Panc1 (cell line): ENCODE measurements around the gene RPRD1B.

ENCODE experiments used
- POLR2AphosphoS5 ChIP-seq: IDR thresholded peaks from 2 replicates; pipeline ENCODE4 v1.6.1; 2012; ENCODE audit warnings: mild to moderate bottlenecking, low read depth, low read length, moderate library complexity
- TF ChIP-seq, protein P1 (sequence below): fragments of 450-650 bp; IDR thresholded peaks from 2 replicates; pipeline ENCODE4 v1.5.1; 2017; ENCODE audit warnings: mild to moderate bottlenecking
- TF ChIP-seq, protein P2 (sequence below), 2 experiments: IDR thresholded peaks; 2 replicates each; pipeline ENCODE4 v1.6.1; 2011 to 2012; ENCODE audit warnings: low read depth in 2 of 2, control low read depth in 1 of 2, low read length in 1 of 2, mild to moderate bottlenecking in 1 of 2, moderate library complexity in 1 of 2; ENCODE audit not compliant: insufficient read depth in 1 of 2

- no peak for TF ChIP-seq POLR2AphosphoS5
- TF ChIP-seq, protein P1, sequence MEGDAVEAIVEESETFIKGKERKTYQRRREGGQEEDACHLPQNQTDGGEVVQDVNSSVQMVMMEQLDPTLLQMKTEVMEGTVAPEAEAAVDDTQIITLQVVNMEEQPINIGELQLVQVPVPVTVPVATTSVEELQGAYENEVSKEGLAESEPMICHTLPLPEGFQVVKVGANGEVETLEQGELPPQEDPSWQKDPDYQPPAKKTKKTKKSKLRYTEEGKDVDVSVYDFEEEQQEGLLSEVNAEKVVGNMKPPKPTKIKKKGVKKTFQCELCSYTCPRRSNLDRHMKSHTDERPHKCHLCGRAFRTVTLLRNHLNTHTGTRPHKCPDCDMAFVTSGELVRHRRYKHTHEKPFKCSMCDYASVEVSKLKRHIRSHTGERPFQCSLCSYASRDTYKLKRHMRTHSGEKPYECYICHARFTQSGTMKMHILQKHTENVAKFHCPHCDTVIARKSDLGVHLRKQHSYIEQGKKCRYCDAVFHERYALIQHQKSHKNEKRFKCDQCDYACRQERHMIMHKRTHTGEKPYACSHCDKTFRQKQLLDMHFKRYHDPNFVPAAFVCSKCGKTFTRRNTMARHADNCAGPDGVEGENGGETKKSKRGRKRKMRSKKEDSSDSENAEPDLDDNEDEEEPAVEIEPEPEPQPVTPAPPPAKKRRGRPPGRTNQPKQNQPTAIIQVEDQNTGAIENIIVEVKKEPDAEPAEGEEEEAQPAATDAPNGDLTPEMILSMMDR = no peak
- TF ChIP-seq, protein P2, sequence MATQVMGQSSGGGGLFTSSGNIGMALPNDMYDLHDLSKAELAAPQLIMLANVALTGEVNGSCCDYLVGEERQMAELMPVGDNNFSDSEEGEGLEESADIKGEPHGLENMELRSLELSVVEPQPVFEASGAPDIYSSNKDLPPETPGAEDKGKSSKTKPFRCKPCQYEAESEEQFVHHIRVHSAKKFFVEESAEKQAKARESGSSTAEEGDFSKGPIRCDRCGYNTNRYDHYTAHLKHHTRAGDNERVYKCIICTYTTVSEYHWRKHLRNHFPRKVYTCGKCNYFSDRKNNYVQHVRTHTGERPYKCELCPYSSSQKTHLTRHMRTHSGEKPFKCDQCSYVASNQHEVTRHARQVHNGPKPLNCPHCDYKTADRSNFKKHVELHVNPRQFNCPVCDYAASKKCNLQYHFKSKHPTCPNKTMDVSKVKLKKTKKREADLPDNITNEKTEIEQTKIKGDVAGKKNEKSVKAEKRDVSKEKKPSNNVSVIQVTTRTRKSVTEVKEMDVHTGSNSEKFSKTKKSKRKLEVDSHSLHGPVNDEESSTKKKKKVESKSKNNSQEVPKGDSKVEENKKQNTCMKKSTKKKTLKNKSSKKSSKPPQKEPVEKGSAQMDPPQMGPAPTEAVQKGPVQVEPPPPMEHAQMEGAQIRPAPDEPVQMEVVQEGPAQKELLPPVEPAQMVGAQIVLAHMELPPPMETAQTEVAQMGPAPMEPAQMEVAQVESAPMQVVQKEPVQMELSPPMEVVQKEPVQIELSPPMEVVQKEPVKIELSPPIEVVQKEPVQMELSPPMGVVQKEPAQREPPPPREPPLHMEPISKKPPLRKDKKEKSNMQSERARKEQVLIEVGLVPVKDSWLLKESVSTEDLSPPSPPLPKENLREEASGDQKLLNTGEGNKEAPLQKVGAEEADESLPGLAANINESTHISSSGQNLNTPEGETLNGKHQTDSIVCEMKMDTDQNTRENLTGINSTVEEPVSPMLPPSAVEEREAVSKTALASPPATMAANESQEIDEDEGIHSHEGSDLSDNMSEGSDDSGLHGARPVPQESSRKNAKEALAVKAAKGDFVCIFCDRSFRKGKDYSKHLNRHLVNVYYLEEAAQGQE (IDR thresholded peaks at IDR 0.05; ENCODE audit: insufficient read depth in 1 of 2, low read depth in 2 of 2, low read length in 1 of 2) = no peak
Observed at GRCh38 chr20:38055294-38055693, 21.7 kb downstream of the RPRD1B start.
